Effector memory CD4-positive, alpha-beta T cell (primary cell): ENCODE measurements around the gene MTAP.

ENCODE experiments used
- DNase-seq, 3 donors: peaks; one replicate each; pipeline ENCODE4 v3.0.0-alpha.2; 2020
- H3K27ac ChIP-seq: 2 replicates; pipeline ENCODE4 v1.7.0; 2013; ENCODE audit warnings: mild to moderate bottlenecking, low read length, moderate library complexity; ENCODE audit not compliant: insufficient read depth, poor library complexity, severe bottlenecking
- H3K27me3 ChIP-seq: replicated peaks from 2 replicates; pipeline ENCODE4 v1.7.0; 2013; ENCODE audit warnings: mild to moderate bottlenecking, low read length; ENCODE audit not compliant: insufficient read depth, control insufficient read depth, poor library complexity, severe bottlenecking
- H3K36me3 ChIP-seq: 2 replicates; pipeline ENCODE4 v1.7.0; 2013; ENCODE audit warnings: mild to moderate bottlenecking, low read length, moderate library complexity; ENCODE audit not compliant: control insufficient read depth, insufficient read depth
- H3K4me1 ChIP-seq: 2 replicates; pipeline ENCODE4 v1.7.0; 2013; ENCODE audit warnings: low read length, mild to moderate bottlenecking; ENCODE audit not compliant: control insufficient read depth, insufficient read depth, poor library complexity, severe bottlenecking
- H3K4me3 ChIP-seq: 2 replicates; pipeline ENCODE4 v1.7.0; 2013; ENCODE audit warnings: low read length, low read depth, mild to moderate bottlenecking; ENCODE audit not compliant: insufficient read depth, poor library complexity, severe bottlenecking
- H3K9me3 ChIP-seq: 2 replicates; pipeline ENCODE4 v1.7.0; 2013; ENCODE audit warnings: mild to moderate bottlenecking, low read length, moderate library complexity; ENCODE audit not compliant: control insufficient read depth

The MTAP gene

GRCh38 chr9:21965401-21965951 lies 163.0 kb downstream of the MTAP start:
- DNase-seq = peak in 1 of 3 donors; percentile 16
- H3K4me3 ChIP-seq = peak overlapping the region; percentile 31
- peaks cover 15% of the 10 kb centered on the region for H3K4me1 ChIP-seq
- no peaks in the 10 kb centered on the region for H3K9me3 ChIP-seq
- no peaks in the 10 kb centered on the region for H3K36me3 ChIP-seq
- H3K27ac ChIP-seq = no peak overlapping the region
- H3K27me3 ChIP-seq = peaks cover 81% of the 10 kb centered on the region

GRCh38 chr9:21966140-21966851 lies 163.9 kb downstream of the MTAP start:
- Histone ChIP-seq H3K4me3 (no peak overlapping the region), H3K4me1 (peaks cover 15% of the 10 kb centered on the region), H3K9me3 (no peaks in the 10 kb centered on the region), H3K27me3 (peaks cover 86% of the 10 kb centered on the region), H3K36me3 (no peaks in the 10 kb centered on the region), H3K27ac (no peak overlapping the region)
- DNase-seq = no peak

GRCh38 chr9:21967169-21967568 lies 164.7 kb downstream of the MTAP start:
- no peak for DNase-seq
- Histone ChIP-seq H3K4me1 (peaks cover 15% of the 10 kb centered on the region), H3K27ac (no peak overlapping the region), H3K9me3 (no peaks in the 10 kb centered on the region), H3K27me3 (peaks cover 93% of the 10 kb centered on the region), H3K36me3 (no peaks in the 10 kb centered on the region), H3K4me3 (no peak overlapping the region)

DNA sequence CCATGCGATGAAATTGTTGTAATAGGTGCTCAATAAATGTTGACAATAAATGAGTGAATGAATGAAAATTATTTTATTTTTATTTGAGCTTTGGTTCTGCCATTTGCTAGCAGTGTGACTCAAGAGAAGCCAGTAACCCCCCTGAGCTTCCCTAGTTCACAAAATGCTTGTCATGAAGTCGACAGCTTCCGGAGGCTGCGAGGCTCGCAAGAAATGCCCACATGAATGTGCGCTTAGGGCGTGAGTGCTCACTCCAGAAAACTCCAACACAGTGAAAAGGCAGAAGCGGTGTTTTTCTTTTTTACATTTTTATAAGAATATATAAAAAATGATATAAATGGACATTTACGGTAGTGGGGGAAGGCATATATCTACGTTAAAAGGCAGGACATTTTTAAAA lies 165.3 kb downstream of the MTAP start:
- H3K9me3 ChIP-seq = no peaks in the 10 kb centered on the region
- peaks cover 15% of the 10 kb centered on the region for H3K4me1 ChIP-seq
- H3K27me3 ChIP-seq = peaks cover 99% of the 10 kb centered on the region
- DNase-seq = no peak
- no peaks in the 10 kb centered on the region for H3K36me3 ChIP-seq
- no peak overlapping the region for H3K27ac ChIP-seq
- H3K4me3 ChIP-seq = no peak overlapping the region

- no peaks in the 10 kb centered on the region for H3K9me3 ChIP-seq
- H3K27ac ChIP-seq = no peak overlapping the region
- H3K4me3 ChIP-seq = no peak overlapping the region
- H3K36me3 ChIP-seq = no peaks in the 10 kb centered on the region
- peaks cover 15% of the 10 kb centered on the region for H3K4me1 ChIP-seq
- DNase-seq = no peak
- peaks cover 99% of the 10 kb centered on the region for H3K27me3 ChIP-seq
These were observed 166.0 kb downstream of the MTAP start for GRCh38 chr9:21968331-21969010.

DNA sequence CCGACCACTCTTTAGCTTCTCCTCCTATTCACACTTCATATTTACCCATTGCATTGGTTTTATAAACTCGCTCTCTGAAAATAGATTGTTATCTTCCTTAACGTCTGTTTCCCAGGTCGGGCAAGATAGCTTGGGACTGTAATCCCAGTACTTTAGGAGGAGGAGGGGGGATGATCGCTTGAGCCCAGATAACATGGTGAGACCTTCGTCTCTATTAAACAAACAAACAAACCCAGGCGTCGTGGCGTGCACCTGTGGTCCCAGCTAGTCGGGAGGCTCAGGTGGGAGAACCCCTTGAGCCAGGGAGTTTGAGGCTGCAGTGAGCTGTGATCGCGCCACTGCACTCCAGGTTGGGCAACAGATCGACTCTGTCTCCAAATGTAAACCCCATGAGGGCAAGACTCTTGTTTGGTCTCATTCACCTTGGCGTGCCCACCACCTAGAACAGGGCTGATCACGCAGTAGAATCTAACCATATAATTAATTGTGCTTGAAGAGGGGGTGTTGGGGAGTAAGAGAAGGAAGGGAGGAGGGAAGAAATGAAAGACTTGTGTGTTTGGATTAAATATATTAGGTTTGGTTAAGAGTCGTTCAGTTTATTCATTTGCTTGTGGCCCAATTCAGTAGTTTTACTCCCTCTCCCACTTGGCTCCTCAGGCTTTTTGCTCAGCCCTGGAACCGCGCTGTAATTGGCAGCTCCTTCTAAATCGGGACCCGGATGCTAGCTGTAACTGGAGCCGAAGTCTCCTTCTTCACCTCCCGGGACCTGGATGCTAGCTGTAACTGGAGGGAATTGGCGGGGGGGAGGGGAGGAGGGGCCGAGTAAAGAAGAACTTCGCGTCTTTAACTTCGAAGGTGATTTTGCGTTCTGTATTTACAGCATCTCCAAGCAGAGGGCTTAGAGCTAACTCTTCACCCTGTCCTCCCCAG lies 166.8 kb downstream of the MTAP start:
- H3K4me3 ChIP-seq = no peak overlapping the region
- H3K27me3 ChIP-seq = peaks cover 99% of the 10 kb centered on the region
- DNase-seq = no peak
- peaks cover 19% of the 10 kb centered on the region for H3K4me1 ChIP-seq
- no peak overlapping the region for H3K27ac ChIP-seq
- H3K9me3 ChIP-seq = no peaks in the 10 kb centered on the region
- H3K36me3 ChIP-seq = no peaks in the 10 kb centered on the region

GRCh38 chr9:21969951-21970799 lies 167.7 kb downstream of the MTAP start:
- DNase-seq = no peak
- Histone ChIP-seq H3K4me3 (no peak overlapping the region), H3K27ac (no peak overlapping the region), H3K36me3 (no peaks in the 10 kb centered on the region), H3K27me3 (peaks cover 99% of the 10 kb centered on the region), H3K4me1 (peaks cover 18% of the 10 kb centered on the region), H3K9me3 (no peaks in the 10 kb centered on the region)

DNA sequence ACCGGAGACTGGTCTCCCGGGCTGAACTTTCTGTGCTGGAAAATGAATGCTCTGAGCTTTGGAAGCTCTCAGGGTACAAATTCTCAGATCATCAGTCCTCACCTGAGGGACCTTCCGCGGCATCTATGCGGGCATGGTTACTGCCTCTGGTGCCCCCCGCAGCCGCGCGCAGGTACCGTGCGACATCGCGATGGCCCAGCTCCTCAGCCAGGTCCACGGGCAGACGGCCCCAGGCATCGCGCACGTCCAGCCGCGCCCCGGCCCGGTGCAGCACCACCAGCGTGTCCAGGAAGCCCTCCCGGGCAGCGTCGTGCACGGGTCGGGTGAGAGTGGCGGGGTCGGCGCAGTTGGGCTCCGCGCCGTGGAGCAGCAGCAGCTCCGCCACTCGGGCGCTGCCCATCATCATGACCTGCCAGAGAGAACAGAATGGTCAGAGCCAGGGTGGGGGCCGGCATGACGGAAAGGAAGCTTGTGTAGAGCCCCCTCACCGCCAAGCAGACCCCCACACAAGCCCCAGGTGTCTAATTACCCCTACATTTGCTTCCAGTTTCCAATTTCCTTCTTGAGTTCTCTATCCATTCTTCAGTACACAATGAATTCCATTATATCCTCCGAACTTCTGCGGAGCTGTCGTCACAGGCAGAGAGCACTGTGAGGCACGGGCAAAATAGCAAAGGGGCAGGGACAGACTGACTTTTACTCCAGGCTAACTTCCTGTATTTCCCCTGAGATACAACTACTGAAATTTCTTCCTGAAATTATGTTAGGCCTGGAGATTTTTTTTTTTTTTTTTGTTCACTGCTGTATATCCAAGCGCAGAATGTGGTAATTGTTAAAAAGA lies 168.6 kb downstream of the MTAP start:
- Histone ChIP-seq H3K27me3 (peaks cover 98% of the 10 kb centered on the region), H3K36me3 (no peaks in the 10 kb centered on the region), H3K9me3 (no peaks in the 10 kb centered on the region), H3K4me3 (no peak overlapping the region), H3K4me1 (peaks cover 18% of the 10 kb centered on the region), H3K27ac (no peak overlapping the region)
- no peak for DNase-seq
